ENCODE data around the gene EIF4G3. TPM values are rescaled to one million over a fixed set of nuclear protein-coding genes. Genes with fewer than 3 reads are reported as not detected.

The EIF4G3 gene
- total RNA-seq, 4 donors from 2014 or later, result 24.4 to 57.0 (median 27.9) TPM

DNA sequence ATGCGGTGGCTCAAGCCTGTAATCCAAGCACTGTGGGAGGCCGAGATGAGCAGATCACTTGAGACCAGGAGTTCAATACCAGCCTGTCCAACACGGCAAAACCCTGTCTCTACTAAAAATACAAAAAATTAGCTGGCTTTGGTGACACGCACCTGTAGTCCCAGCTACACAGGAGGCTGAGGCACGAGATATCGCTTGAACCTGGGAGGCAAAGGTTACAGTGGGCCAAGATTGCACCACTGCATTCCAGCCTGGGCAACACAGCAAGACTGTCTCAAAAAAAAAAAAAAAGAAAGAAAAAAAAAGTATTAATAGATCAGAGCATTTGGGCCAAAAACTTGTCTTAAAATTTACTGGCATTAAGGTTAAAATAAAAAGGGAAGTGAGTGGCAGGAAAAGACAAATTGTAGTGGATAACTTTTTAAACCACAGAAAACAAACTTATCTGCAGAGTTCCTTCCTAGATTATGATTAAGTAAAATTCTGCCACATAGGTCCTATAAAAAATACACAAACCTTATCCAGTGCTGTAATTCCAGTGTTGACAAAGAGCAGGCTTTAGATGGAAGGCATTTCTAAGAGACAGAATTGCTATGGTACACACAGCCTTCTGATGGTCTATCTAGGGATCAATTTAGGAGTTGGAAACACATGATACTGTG lies 53.3 kb downstream of the EIF4G3 start:
- no peak overlapping the region for H3K4me3 ChIP-seq (ENCODE audit: low read depth, poor library complexity, severe bottlenecking)
- intact Hi-C loops (cut with DNase I; ENCODE audit: low total_unique reads), result no loop called here
- TF ChIP-seq, protein P1, sequence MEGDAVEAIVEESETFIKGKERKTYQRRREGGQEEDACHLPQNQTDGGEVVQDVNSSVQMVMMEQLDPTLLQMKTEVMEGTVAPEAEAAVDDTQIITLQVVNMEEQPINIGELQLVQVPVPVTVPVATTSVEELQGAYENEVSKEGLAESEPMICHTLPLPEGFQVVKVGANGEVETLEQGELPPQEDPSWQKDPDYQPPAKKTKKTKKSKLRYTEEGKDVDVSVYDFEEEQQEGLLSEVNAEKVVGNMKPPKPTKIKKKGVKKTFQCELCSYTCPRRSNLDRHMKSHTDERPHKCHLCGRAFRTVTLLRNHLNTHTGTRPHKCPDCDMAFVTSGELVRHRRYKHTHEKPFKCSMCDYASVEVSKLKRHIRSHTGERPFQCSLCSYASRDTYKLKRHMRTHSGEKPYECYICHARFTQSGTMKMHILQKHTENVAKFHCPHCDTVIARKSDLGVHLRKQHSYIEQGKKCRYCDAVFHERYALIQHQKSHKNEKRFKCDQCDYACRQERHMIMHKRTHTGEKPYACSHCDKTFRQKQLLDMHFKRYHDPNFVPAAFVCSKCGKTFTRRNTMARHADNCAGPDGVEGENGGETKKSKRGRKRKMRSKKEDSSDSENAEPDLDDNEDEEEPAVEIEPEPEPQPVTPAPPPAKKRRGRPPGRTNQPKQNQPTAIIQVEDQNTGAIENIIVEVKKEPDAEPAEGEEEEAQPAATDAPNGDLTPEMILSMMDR (IDR thresholded peaks at IDR 0.05), result no peak
- no peak for TF ChIP-seq POLR2A (IDR thresholded peaks at IDR 0.05)
- DNase-seq (ENCODE audit: low spot score in 2 of 2), result no peak
- WGBS, 2 donors, result 85 to 87% methylated on average over 6 of the region's 6 CpGs

DNA sequence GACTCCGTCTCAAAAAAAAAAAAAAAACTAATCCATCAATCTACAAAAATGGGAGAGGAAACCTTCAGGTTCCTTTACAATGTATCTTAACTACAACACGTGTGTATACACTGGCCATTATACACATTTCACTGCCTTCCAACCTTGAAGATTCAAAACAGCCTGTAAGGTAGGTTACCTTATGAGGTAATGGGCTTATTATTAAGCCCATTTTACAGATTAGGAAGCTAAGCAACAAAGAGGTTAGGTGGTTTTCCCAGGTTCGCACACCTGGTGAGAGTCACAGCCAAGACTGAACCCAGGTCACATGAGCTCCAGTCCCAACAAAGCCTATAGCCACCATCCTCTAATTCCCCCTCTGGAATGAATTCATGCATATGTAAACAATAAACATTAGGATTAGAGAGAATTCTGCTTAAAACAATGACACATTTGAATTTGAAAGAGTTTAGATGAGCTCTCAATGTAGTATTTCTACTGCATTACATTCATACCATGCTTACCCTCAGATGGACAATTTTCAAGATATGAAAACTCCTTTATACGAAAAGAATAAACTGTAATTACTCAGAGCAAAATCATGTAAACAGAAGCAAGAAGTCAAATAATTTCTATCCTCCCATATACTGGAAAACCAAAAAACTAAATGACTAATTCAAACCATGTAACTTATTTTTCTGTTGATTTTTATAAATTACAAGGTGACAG lies 54.8 kb downstream of the EIF4G3 start:
- H3K4me3 ChIP-seq (ENCODE audit: low read depth, poor library complexity, severe bottlenecking), result no peak overlapping the region
- intact Hi-C loops (cut with DNase I; ENCODE audit: low total_unique reads), result no loop called here
- TF ChIP-seq, protein P1 (IDR thresholded peaks at IDR 0.05), result no peak
- no peak for TF ChIP-seq POLR2A (IDR thresholded peaks at IDR 0.05)
- DNase-seq (ENCODE audit: low spot score in 2 of 2), result no peak
- WGBS, 2 donors, result 94 to 96% methylated on average over 4 of the region's 4 CpGs

DNA sequence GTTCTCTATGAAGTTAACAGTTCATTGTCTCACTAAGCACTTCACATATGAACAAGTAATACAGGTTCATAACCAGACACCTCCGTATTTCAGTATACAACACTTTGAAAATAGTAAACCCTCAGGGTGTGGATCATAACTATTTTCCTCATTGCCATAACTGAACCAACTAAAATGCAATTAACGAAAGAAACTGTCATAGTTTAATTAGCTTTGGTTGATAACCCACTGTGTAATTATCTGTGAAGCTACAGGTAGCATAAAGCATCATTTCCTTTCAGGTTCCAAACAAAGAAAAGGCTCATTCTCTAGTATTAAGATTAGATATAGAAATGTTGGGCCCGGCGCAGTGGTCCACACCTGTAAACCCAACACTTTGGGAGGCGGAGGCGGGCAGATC lies 58.5 kb downstream of the EIF4G3 start:
- intact Hi-C loops (cut with DNase I; ENCODE audit: low total_unique reads), result no loop called here
- 90 to 92% methylated on average over 6 of the region's 6 CpGs for WGBS, 2 donors
- no peak overlapping the region for H3K4me3 ChIP-seq (ENCODE audit: low read depth, poor library complexity, severe bottlenecking)
- no peak for DNase-seq (ENCODE audit: low spot score in 2 of 2)
- TF ChIP-seq, protein P1 (IDR thresholded peaks at IDR 0.05), result no peak
- TF ChIP-seq POLR2A (IDR thresholded peaks at IDR 0.05), result no peak

DNA sequence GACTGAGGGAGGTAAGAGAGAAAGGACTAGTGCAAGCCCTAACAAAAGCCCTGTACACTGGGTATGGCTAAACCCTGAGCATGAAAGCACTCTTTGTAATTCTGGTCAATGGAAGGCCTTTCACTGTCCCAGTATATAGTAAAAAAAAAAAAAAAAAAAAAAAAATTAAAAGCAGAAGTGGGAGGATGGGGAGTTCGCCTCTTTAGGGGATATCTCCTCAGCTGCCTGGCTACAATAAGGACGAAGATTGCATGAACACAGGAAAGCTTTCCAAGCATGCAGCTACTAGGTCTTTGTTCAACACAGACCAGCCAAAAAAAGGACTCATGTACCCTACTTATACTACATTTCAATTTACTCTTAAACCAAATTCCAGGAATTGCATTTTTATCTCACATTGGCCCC lies 59.1 kb downstream of the EIF4G3 start:
- intact Hi-C loops (cut with DNase I; ENCODE audit: low total_unique reads), result no loop called here
- no peak for TF ChIP-seq POLR2A (IDR thresholded peaks at IDR 0.05)
- TF ChIP-seq, protein P1 (IDR thresholded peaks at IDR 0.05), result no peak
- DNase-seq (ENCODE audit: low spot score in 2 of 2), result no peak
- H3K4me3 ChIP-seq (ENCODE audit: low read depth, poor library complexity, severe bottlenecking), result no peak overlapping the region
- WGBS, 2 donors, result 54 to 71% methylated on average over 2 of the region's 2 CpGs

DNA sequence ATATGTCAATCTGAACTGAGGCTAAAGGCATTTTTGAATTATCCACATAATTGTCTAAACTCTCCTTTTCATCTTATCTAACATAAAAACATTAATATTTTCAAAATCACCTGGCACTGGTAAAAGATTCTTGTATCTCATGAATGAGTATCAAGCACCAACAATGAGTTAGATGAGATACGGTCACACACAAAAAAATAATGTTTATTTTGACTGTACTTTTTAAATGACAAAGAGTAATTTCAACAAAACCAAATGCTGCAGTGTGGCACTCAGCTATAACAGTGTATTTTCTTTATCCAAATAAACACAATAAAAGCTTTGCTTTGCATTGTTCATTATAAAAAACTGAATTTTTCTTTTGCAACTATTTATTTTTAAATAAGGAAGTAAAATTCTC lies 59.5 kb downstream of the EIF4G3 start:
- no peak for DNase-seq (ENCODE audit: low spot score in 2 of 2)
- no peak overlapping the region for H3K4me3 ChIP-seq (ENCODE audit: low read depth, poor library complexity, severe bottlenecking)
- 85 to 93% methylated on average over 1 of the region's 1 CpG for WGBS, 2 donors
- intact Hi-C loops (cut with DNase I; ENCODE audit: low total_unique reads), result no loop called here
- TF ChIP-seq, protein P1 (IDR thresholded peaks at IDR 0.05), result no peak
- no peak for TF ChIP-seq POLR2A (IDR thresholded peaks at IDR 0.05)

All from lower leg skin (tissue), 4 donors.